ENCODE results near the gene PARD6A. TPM values are rescaled to one million over a fixed set of nuclear protein-coding genes. Genes with fewer than 3 reads are reported as not detected.

Gene PARD6A
- total RNA-seq, 1 donor from 2014 or later, result 15.9 TPM

- TF ChIP-seq CTCF (conservative IDR thresholded peaks at IDR 0.05; ENCODE audit: low read depth, low read length), result no peak
- no peak for DNase-seq (ENCODE audit: low read depth)
- H3K4me3 ChIP-seq (ENCODE audit: low read depth, low read length), result no peak overlapping the region
These were observed 18.7 kb upstream of the PARD6A start for GRCh38 chr16:67641779-67642708.

GRCh38 chr16:67644038-67644437 is 16.7 kb upstream of the PARD6A start:
- no peak for TF ChIP-seq CTCF (conservative IDR thresholded peaks at IDR 0.05; ENCODE audit: low read depth, low read length)
- H3K4me3 ChIP-seq (ENCODE audit: low read depth, low read length), result no peak overlapping the region
- DNase-seq (ENCODE audit: low read depth), result no peak

GRCh38 chr16:67645397-67646121 is 15.2 kb upstream of the PARD6A start:
- no peak for DNase-seq (ENCODE audit: low read depth)
- H3K4me3 ChIP-seq (ENCODE audit: low read depth, low read length), result no peak overlapping the region
- TF ChIP-seq CTCF (conservative IDR thresholded peaks at IDR 0.05; ENCODE audit: low read depth, low read length), result no peak

GRCh38 chr16:67647111-67647651 is 13.6 kb upstream of the PARD6A start:
- TF ChIP-seq CTCF (conservative IDR thresholded peaks at IDR 0.05; ENCODE audit: low read depth, low read length), result no peak
- H3K4me3 ChIP-seq (ENCODE audit: low read depth, low read length), result no peak overlapping the region
- DNase-seq (ENCODE audit: low read depth), result no peak

- no peak overlapping the region for H3K4me3 ChIP-seq (ENCODE audit: low read depth, low read length)
- no peak for TF ChIP-seq CTCF (conservative IDR thresholded peaks at IDR 0.05; ENCODE audit: low read depth, low read length)
- no peak for DNase-seq (ENCODE audit: low read depth)
These were observed 13.1 kb upstream of the PARD6A start for GRCh38 chr16:67647681-67648080.

- DNase-seq (ENCODE audit: low read depth), result no peak
- H3K4me3 ChIP-seq (ENCODE audit: low read depth, low read length), result no peak overlapping the region
- no peak for TF ChIP-seq CTCF (conservative IDR thresholded peaks at IDR 0.05; ENCODE audit: low read depth, low read length)
These were observed 12.5 kb upstream of the PARD6A start for GRCh38 chr16:67648088-67648763.

Measured in epithelial cell of proximal tubule (primary cell).